Measurements from ENCODE around the gene AKR1B15.

Gene AKR1B15

DNA sequence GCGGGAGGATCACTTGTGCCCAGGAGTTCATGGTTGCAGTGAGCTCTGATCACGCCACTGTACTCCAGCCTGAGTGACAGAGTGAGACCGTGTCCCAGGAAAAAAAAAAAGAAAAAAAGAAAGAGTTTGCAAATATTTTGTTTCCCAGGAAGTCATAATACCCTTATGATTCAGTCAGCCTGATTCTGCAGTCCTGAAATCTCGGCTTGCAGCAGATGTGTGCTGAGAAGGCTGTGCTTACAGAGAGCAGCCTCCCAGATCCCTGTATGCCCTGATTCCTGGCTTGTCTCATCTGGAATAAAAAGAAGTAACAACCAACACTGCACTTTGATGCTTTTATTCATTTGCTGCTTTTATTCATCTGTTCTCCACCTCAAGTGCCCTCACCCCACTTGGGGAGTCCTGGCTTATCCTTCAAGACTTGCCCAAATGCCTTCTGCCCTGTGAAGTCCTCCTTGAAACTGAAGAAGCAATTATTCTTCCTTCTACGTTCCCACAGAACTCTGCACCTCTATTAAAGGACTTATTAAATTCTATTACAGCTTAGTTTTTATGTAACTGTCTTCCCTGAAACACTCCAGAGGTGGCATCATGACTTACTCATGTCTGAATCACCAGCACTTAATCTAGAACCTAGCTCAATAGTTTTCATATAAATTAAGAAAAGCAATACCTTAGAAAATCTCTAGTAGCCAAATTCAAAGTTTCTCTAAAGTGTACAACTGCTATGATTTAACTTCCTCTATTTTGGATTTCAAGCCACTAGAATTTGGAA is 70.0 kb downstream of the AKR1B15 start:
- DNase-seq (ENCODE audit: extremely low spot score) = no peak
- ChIA-PET CTCF (interaction anchor here (1.1 to 2.1 kb wide), 6 partner anchors 11 to 186 kb away, joined by 4 to 9 read pairs (median 5); no protein-coding TSS in a partner anchor), POLR2A (no interaction called here)
- TF ChIP-seq, protein P1, sequence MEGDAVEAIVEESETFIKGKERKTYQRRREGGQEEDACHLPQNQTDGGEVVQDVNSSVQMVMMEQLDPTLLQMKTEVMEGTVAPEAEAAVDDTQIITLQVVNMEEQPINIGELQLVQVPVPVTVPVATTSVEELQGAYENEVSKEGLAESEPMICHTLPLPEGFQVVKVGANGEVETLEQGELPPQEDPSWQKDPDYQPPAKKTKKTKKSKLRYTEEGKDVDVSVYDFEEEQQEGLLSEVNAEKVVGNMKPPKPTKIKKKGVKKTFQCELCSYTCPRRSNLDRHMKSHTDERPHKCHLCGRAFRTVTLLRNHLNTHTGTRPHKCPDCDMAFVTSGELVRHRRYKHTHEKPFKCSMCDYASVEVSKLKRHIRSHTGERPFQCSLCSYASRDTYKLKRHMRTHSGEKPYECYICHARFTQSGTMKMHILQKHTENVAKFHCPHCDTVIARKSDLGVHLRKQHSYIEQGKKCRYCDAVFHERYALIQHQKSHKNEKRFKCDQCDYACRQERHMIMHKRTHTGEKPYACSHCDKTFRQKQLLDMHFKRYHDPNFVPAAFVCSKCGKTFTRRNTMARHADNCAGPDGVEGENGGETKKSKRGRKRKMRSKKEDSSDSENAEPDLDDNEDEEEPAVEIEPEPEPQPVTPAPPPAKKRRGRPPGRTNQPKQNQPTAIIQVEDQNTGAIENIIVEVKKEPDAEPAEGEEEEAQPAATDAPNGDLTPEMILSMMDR (IDR thresholded peaks at IDR 0.05; ENCODE audit: control extremely low read depth, extremely low read depth, low read depth, missing control alignments) = no peak

DNA sequence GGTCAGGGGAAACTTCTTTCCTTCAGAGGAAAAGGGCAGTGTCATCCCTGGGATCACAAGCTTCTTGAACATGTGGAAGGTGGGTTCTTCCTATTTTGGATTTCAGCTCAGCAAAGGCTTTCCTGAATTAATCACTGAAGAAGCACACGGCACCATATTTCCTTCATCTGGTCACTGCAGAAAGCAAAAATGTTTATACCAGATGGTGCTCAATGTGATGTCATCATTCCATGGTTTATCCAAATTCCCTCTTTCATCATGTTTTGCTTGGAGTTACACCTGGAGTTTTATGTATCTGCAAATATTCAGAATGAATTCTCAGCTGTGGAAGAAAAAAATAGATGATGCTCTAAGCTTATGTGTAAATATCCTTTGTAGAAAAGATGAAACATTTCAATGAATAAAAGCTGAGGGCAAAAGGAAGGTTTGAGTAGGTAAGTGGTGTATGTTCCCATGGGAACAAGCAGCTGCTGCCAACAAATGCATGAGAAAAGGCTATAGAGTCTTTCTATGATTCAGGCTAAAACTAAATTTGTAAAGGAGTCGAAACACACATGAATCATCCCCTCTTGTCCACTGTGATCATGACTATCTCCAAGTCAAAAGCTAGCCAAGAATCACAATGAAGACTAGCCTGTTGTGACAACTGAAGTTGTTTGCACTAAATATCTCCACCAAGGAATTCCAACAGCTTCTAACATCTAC is 70.9 kb downstream of the AKR1B15 start:
- TF ChIP-seq, protein P1 (IDR thresholded peaks at IDR 0.05; ENCODE audit: control extremely low read depth, extremely low read depth, low read depth, missing control alignments) = no peak
- CTCF ChIA-PET = interaction anchor here (1.1 to 2.1 kb wide), 9 partner anchors 10 to 187 kb away, joined by 3 to 9 read pairs (median 4); no protein-coding TSS in a partner anchor
- DNase-seq (ENCODE audit: extremely low spot score) = no peak
- POLR2A ChIA-PET = no interaction called here

GRCh38 chr7:134622303-134622995 is 73.5 kb downstream of the AKR1B15 start:
- CTCF ChIA-PET = interaction anchor here (1.6 to 1.8 kb wide), 3 partner anchors 15 to 128 kb away, joined by 3 to 5 read pairs (median 4); no protein-coding TSS in a partner anchor
- TF ChIP-seq, protein P1 (IDR thresholded peaks at IDR 0.05; ENCODE audit: control extremely low read depth, extremely low read depth, low read depth, missing control alignments) = no peak
- POLR2A ChIA-PET = no interaction called here
- DNase-seq (ENCODE audit: extremely low spot score) = no peak

GRCh38 chr7:134623193-134623592 is 74.3 kb downstream of the AKR1B15 start:
- no peak for DNase-seq (ENCODE audit: extremely low spot score)
- POLR2A ChIA-PET = no interaction called here
- CTCF ChIA-PET = interaction anchor here (1.1 to 1.8 kb wide), 2 partner anchors 11 to 17 kb away, joined by 4 read pairs; no protein-coding TSS in a partner anchor
- TF ChIP-seq, protein P1 (IDR thresholded peaks at IDR 0.05; ENCODE audit: control extremely low read depth, extremely low read depth, low read depth, missing control alignments) = no peak

- no peak for DNase-seq (ENCODE audit: extremely low spot score)
- POLR2A ChIA-PET = no interaction called here
- CTCF ChIA-PET = interaction anchor here (0.9 to 2.1 kb wide), 6 partner anchors 9 to 142 kb away, joined by 3 to 6 read pairs (median 4); no protein-coding TSS in a partner anchor
- TF ChIP-seq, protein P1 (IDR thresholded peaks at IDR 0.05; ENCODE audit: control extremely low read depth, extremely low read depth, low read depth, missing control alignments) = no peak
Observed at GRCh38 chr7:134625550-134625949, 76.6 kb downstream of the AKR1B15 start.

DNA sequence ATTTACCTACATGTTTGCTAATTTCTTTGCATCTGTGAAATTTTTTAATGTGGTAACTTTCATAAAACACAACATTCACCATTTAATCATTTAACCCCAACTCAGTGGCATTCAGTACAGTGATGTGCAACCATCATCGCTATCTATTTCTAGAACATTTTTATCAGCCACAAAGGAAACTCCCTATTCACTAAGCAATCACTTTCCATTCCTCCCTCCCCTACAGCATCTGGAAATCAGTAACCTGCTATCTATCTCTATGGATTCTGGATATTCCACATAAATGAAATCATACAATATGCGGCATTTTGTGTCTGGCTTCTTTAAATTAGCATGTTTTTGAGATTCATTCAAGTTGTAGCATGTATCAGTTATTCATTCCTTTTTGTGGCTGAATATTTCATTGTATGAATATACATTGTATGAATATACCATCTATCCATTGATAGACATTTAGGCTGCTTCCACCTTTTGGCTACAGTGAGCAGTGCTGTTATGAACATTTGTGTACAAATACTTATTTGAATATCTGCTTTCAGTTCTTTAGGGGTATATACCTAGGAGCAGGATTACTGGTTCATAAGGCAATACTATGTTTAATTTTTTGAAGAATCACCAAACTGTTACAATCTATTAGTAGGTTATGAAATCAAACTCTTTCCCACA is 78.3 kb downstream of the AKR1B15 start:
- ChIA-PET POLR2A (no interaction called here), CTCF (no interaction called here)

More for the DNA sequence above, 78.3 kb downstream of the AKR1B15 start:
- no peak for DNase-seq (ENCODE audit: extremely low spot score)
- TF ChIP-seq, protein P1 (IDR thresholded peaks at IDR 0.05; ENCODE audit: control extremely low read depth, extremely low read depth, low read depth, missing control alignments) = no peak

All from GM10248 (cell line).